Panc1 (cell line): ENCODE results near the gene PREP. TPM values are rescaled to one million over a fixed set of nuclear protein-coding genes. Genes with fewer than 3 reads are reported as not detected.

ENCODE experiments used
- ATAC-seq: fragments of 200-7000 bp; cut with Tn5 transposase; 2 replicates; pipeline ENCODE4 v1.9.1; 2020; ENCODE audit warnings: mild to moderate bottlenecking, moderate library complexity
- BruUV-seq: library from RNA; stranded (reverse); fragments of 400-500 nt; replicated peaks from 2 replicates; lab custom pipeline; 2021; lab: Mats Ljungman, UMichigan
- CTCF ChIA-PET: fragments of 300-600 bp; sonication (Branson Sonifier 250); formaldehyde crosslinking; loops from one replicate; lab custom pipeline; 2022; ENCODE audit warnings: antibody characterized with exemption; lab: Charles Lee
- POLR2A ChIA-PET: fragments of 300-600 bp; sonication (Branson Sonifier 250); formaldehyde crosslinking; loops from one replicate; lab custom pipeline; 2022; ENCODE audit warnings: antibody characterized with exemption; lab: Charles Lee
- DNase-seq: peaks from one replicate; pipeline ENCODE4 v3.0.0-alpha.2; 2010; ENCODE audit warnings: low read depth, low spot score
- H3K27ac ChIP-seq: 2 replicates; pipeline ENCODE4 v1.5.1; 2011; ENCODE audit warnings: mild to moderate bottlenecking, low read length, inconsistent platforms
- H3K27me3 ChIP-seq: fragments of 200-500 bp; sonication (Bioruptor generic); 2 replicates; pipeline ENCODE4 v1.6.0; 2014; ENCODE audit warnings: low read length, inconsistent platforms; ENCODE audit not compliant: control insufficient read depth, insufficient read depth
- H3K36me3 ChIP-seq: fragments of 200-500 bp; sonication (Bioruptor generic); 2 replicates; pipeline ENCODE4 v1.5.1; 2014; ENCODE audit warnings: inconsistent platforms, mild to moderate bottlenecking, low read length, moderate library complexity; ENCODE audit not compliant: control insufficient read depth, insufficient read depth
- H3K4me1 ChIP-seq: 2 replicates; pipeline ENCODE4 v1.5.1; 2011; ENCODE audit warnings: inconsistent platforms, mild to moderate bottlenecking, low read length, moderate library complexity; ENCODE audit not compliant: control insufficient read depth, insufficient read depth
- H3K4me3 ChIP-seq, 2 experiments: 2 replicates each; pipeline ENCODE4 v1.5.1; 2011 to 2012; ENCODE audit warnings: low read depth in 2 of 2, low read length in 2 of 2, mild to moderate bottlenecking in 2 of 2, inconsistent platforms in 1 of 2, moderate library complexity in 1 of 2
- H3K9me3 ChIP-seq: fragments of 200-500 bp; sonication (Bioruptor generic); 2 replicates; pipeline ENCODE4 v1.5.1; 2014; ENCODE audit warnings: low read depth, mild to moderate bottlenecking, inconsistent platforms, low read length, moderate library complexity; ENCODE audit not compliant: control insufficient read depth, insufficient read depth
- POLR2AphosphoS5 ChIP-seq: IDR thresholded peaks from 2 replicates; pipeline ENCODE4 v1.6.1; 2012; ENCODE audit warnings: mild to moderate bottlenecking, low read depth, low read length, moderate library complexity
- SIN3A ChIP-seq: IDR thresholded peaks from 2 replicates; pipeline ENCODE4 v1.6.1; 2012; ENCODE audit warnings: low read depth, mild to moderate bottlenecking, low read length, moderate library complexity, borderline replicate concordance; ENCODE audit not compliant: insufficient read depth
- TCF7L2 ChIP-seq: IDR thresholded peaks from 2 replicates; pipeline ENCODE4 v1.6.1; 2011; ENCODE audit warnings: mild to moderate bottlenecking, low read depth, low read length, inconsistent platforms
- in situ Hi-C: cut with HindIII; loops from 2 replicates; pipeline ENCODE4 v1.10.0; 2016; ENCODE audit warnings: low sequenced_read_pairs, low pct_unique_long_range_greater_than_20kb
- intact Hi-C: fragments of 100-400 bp; cut with micrococcal nuclease; formaldehyde crosslinking; loops from one replicate; pipeline ENCODE4 v1.10.0; 2022; ENCODE audit not compliant: unreplicated experiment
- total RNA-seq: library from RNA; stranded (reverse); gene quantifications from one replicate; pipeline ENCODE4 v1.2.1, GENCODE V29; 2021; ENCODE audit not compliant: unreplicated experiment
- TF ChIP-seq, protein P1 (sequence below): fragments of 450-650 bp; IDR thresholded peaks from 2 replicates; pipeline ENCODE4 v1.5.1; 2017; ENCODE audit warnings: mild to moderate bottlenecking
- TF ChIP-seq, protein P2 (sequence below), 2 experiments: IDR thresholded peaks; 2 replicates each; pipeline ENCODE4 v1.6.1; 2011 to 2012; ENCODE audit warnings: low read depth in 2 of 2, control low read depth in 1 of 2, low read length in 1 of 2, mild to moderate bottlenecking in 1 of 2, moderate library complexity in 1 of 2; ENCODE audit not compliant: insufficient read depth in 1 of 2

PREP gene
- total RNA-seq, 1 experiment from 2014 or later, result 50.4 TPM

GRCh38 chr6:105321207-105321606 lies 81.7 kb downstream of the PREP start:
- in situ Hi-C loops (no loop called here), intact Hi-C loops (no loop called here)
- ATAC-seq, result no peak
- H3K4me3 ChIP-seq, result no peak overlapping the region
- TF ChIP-seq TCF7L2, result no peak
- no peak for TF ChIP-seq POLR2AphosphoS5
- TF ChIP-seq, protein P1, sequence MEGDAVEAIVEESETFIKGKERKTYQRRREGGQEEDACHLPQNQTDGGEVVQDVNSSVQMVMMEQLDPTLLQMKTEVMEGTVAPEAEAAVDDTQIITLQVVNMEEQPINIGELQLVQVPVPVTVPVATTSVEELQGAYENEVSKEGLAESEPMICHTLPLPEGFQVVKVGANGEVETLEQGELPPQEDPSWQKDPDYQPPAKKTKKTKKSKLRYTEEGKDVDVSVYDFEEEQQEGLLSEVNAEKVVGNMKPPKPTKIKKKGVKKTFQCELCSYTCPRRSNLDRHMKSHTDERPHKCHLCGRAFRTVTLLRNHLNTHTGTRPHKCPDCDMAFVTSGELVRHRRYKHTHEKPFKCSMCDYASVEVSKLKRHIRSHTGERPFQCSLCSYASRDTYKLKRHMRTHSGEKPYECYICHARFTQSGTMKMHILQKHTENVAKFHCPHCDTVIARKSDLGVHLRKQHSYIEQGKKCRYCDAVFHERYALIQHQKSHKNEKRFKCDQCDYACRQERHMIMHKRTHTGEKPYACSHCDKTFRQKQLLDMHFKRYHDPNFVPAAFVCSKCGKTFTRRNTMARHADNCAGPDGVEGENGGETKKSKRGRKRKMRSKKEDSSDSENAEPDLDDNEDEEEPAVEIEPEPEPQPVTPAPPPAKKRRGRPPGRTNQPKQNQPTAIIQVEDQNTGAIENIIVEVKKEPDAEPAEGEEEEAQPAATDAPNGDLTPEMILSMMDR, result no peak
- TF ChIP-seq, protein P2, sequence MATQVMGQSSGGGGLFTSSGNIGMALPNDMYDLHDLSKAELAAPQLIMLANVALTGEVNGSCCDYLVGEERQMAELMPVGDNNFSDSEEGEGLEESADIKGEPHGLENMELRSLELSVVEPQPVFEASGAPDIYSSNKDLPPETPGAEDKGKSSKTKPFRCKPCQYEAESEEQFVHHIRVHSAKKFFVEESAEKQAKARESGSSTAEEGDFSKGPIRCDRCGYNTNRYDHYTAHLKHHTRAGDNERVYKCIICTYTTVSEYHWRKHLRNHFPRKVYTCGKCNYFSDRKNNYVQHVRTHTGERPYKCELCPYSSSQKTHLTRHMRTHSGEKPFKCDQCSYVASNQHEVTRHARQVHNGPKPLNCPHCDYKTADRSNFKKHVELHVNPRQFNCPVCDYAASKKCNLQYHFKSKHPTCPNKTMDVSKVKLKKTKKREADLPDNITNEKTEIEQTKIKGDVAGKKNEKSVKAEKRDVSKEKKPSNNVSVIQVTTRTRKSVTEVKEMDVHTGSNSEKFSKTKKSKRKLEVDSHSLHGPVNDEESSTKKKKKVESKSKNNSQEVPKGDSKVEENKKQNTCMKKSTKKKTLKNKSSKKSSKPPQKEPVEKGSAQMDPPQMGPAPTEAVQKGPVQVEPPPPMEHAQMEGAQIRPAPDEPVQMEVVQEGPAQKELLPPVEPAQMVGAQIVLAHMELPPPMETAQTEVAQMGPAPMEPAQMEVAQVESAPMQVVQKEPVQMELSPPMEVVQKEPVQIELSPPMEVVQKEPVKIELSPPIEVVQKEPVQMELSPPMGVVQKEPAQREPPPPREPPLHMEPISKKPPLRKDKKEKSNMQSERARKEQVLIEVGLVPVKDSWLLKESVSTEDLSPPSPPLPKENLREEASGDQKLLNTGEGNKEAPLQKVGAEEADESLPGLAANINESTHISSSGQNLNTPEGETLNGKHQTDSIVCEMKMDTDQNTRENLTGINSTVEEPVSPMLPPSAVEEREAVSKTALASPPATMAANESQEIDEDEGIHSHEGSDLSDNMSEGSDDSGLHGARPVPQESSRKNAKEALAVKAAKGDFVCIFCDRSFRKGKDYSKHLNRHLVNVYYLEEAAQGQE (IDR thresholded peaks at IDR 0.05; ENCODE audit: insufficient read depth in 1 of 2, low read depth in 2 of 2, low read length in 1 of 2), result no peak
- no peak for TF ChIP-seq SIN3A
- DNase-seq, result no peak
- no peak overlapping the region for H3K27ac ChIP-seq
- ChIA-PET CTCF (no interaction called here), POLR2A (no interaction called here)
- H3K4me1 ChIP-seq, result no peaks in the 10 kb centered on the region
- H3K36me3 ChIP-seq, result no peaks in the 10 kb centered on the region; the same call in 1 of the 2 replicates
- no TSS peak for BruUV-seq
- no peaks in the 10 kb centered on the region for H3K9me3 ChIP-seq
- no peaks in the 10 kb centered on the region for H3K27me3 ChIP-seq

DNA sequence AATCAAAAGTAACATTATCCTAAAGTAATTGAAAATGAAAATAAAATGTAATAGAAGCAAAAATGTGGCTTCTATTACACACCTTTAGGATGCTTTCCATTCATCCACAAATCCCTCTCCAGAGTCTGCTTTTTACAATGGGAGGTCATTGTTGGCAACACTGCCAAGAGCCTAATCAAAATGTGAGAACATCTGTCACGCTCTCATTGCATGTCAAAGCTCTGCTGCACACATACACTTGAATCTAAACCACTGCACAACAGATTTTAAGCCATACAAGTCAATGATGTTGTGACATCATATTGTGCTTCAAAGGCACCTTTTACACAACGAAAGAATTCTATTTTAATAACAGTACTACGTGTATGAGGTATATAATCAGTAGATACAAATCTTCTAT lies 82.1 kb downstream of the PREP start:
- intact Hi-C loops (no loop called here), in situ Hi-C loops (no loop called here)
- TF ChIP-seq POLR2AphosphoS5, result no peak
- no peak for TF ChIP-seq TCF7L2
- H3K27me3 ChIP-seq, result no peaks in the 10 kb centered on the region
- no peaks in the 10 kb centered on the region; the same call in 1 of the 2 replicates for H3K36me3 ChIP-seq
- DNase-seq (no peak), ATAC-seq (no peak)
- ChIA-PET CTCF (no interaction called here), POLR2A (no interaction called here)
- H3K4me1 ChIP-seq, result no peaks in the 10 kb centered on the region
- no peak overlapping the region for H3K27ac ChIP-seq
- no peak overlapping the region for H3K4me3 ChIP-seq
- no TSS peak for BruUV-seq
- no peaks in the 10 kb centered on the region for H3K9me3 ChIP-seq

DNA sequence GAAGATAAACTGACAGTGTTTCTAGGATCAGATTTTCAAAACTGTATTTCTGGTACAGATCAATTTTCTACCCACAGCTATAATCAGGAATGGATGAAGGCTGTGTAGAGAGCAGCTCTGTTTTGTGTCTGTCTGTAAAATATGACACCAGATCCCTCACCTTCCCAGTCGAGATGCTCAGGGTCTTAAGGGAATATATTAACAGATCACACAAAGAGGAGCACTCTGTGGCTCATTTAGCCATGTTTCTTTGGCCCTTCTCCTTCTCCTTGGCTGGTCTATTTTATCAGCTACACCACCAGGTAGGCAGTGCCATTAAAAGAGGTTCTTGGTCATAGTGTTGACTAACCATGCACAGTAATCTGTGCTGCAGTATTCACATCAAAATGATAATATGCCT lies 82.6 kb downstream of the PREP start:
- ATAC-seq, result no peak
- intact Hi-C loops, result no loop called here
- Histone ChIP-seq H3K27ac (no peak overlapping the region), H3K36me3 (no peaks in the 10 kb centered on the region; the same call in 1 of the 2 replicates), H3K4me3 (no peak overlapping the region), H3K9me3 (no peaks in the 10 kb centered on the region), H3K4me1 (no peaks in the 10 kb centered on the region), H3K27me3 (no peaks in the 10 kb centered on the region)
- BruUV-seq, result no TSS peak
- DNase-seq, result no peak
- no peak for TF ChIP-seq SIN3A
- no peak for TF ChIP-seq POLR2AphosphoS5
- TF ChIP-seq TCF7L2, result no peak
- TF ChIP-seq, protein P1, result no peak
- TF ChIP-seq, protein P2 (IDR thresholded peaks at IDR 0.05; ENCODE audit: insufficient read depth in 1 of 2, low read depth in 2 of 2, low read length in 1 of 2), result no peak
- ChIA-PET CTCF (no interaction called here), POLR2A (no interaction called here)
- in situ Hi-C loops, result no loop called here
